Prostate gland (tissue), 2 donors: Measurements from ENCODE around the gene MDK.

ENCODE experiments used
- POLR2A ChIP-seq: fragments of 450-650 bp; IDR thresholded peaks from one replicate; pipeline ENCODE4 v1.6.1; 2016; ENCODE audit warnings: antibody characterized with exemption, mild to moderate bottlenecking
- POLR2AphosphoS5 ChIP-seq: sonication (generic); formaldehyde crosslinking; IDR thresholded peaks from one replicate; pipeline ENCODE4 v1.6.1; 2017; ENCODE audit warnings: antibody characterized with exemption
- TF ChIP-seq, protein P1 (sequence below), 4 experiments: fragments of 200-600 bp in 2 of 4; fragments of 450-650 bp in 2 of 4; sonication (generic) in 2 of 4; IDR thresholded peaks; 1 replicate in 3 of 4; 2 replicates in 1 of 4; pipeline ENCODE4 v1.5.1; 2016 to 2019; ENCODE audit warnings: antibody characterized with exemption in 4 of 4, mild to moderate bottlenecking in 2 of 4, moderate library complexity in 2 of 4

DNA sequence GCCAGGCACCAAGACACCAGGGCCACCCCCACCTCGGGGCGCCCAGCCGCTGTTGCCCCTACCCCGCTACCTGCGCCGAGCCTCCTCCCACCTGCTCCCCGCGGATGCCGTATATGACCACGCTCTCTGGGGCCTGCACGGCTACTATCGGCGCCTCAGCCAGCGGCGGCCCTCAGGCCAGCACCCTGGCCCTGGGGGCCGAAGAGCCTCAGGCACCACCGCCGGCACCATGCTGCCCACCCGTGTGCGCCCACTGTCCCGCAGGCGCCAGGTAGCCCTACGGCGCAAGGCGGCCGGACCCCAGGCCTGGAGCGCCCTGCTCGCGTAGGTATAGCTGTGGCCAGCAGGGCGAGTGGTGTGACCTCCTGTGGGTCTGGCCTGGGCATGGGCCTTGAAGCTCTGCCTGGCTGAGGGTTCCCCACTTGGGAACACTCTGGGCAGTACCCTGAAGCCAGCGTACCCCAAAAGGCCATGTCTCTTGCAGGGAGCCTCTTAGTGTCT is 14.8 kb upstream of the MDK start:
- TF ChIP-seq POLR2A (no peak), POLR2AphosphoS5 (no peak)
- TF ChIP-seq, protein P1, sequence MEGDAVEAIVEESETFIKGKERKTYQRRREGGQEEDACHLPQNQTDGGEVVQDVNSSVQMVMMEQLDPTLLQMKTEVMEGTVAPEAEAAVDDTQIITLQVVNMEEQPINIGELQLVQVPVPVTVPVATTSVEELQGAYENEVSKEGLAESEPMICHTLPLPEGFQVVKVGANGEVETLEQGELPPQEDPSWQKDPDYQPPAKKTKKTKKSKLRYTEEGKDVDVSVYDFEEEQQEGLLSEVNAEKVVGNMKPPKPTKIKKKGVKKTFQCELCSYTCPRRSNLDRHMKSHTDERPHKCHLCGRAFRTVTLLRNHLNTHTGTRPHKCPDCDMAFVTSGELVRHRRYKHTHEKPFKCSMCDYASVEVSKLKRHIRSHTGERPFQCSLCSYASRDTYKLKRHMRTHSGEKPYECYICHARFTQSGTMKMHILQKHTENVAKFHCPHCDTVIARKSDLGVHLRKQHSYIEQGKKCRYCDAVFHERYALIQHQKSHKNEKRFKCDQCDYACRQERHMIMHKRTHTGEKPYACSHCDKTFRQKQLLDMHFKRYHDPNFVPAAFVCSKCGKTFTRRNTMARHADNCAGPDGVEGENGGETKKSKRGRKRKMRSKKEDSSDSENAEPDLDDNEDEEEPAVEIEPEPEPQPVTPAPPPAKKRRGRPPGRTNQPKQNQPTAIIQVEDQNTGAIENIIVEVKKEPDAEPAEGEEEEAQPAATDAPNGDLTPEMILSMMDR (IDR thresholded peaks at IDR 0.05) = no peak
